Measurements from ENCODE around the gene CCDC201.

DNA sequence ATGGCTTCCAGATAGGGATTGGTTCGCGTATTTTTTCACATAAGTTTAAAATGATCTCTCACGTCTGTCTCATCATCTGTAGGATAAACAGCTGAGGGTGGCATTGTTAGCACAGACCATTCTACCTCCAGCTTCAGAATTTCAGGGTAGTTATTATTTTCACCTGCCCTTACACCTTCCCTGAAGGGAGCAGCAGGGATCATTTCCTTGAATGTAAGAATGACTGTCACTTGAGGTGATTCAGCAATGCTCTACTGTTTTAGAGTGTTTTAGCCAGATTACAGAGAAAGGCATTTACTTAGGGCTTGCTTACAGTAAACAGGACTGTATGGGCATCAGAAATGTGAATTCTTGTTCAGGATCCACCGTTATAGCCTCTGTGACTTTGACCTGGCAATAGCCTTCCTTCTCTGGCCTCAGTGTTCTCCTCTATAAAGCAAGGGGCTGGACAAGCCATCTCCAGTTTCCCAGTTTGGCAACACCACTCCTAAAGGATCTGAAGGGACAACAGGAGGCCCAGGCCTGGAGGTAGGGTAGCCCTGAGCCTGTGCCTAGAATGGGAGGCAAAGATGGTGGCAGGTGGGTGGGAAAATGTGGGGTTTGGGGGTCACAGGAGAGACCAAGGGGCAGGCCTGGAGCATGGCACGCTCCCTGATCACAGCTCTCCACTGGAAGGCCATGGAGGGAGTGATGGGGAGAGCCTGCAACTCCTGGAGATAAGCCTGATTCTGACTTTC is 14.2 kb upstream of the CCDC201 start:
- TF ChIP-seq, protein P1, sequence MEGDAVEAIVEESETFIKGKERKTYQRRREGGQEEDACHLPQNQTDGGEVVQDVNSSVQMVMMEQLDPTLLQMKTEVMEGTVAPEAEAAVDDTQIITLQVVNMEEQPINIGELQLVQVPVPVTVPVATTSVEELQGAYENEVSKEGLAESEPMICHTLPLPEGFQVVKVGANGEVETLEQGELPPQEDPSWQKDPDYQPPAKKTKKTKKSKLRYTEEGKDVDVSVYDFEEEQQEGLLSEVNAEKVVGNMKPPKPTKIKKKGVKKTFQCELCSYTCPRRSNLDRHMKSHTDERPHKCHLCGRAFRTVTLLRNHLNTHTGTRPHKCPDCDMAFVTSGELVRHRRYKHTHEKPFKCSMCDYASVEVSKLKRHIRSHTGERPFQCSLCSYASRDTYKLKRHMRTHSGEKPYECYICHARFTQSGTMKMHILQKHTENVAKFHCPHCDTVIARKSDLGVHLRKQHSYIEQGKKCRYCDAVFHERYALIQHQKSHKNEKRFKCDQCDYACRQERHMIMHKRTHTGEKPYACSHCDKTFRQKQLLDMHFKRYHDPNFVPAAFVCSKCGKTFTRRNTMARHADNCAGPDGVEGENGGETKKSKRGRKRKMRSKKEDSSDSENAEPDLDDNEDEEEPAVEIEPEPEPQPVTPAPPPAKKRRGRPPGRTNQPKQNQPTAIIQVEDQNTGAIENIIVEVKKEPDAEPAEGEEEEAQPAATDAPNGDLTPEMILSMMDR (IDR thresholded peaks at IDR 0.05; ENCODE audit: low read depth, low read length, poor library complexity, severe bottlenecking): no peak
- no peak for TF ChIP-seq EZH2phosphoT487 (IDR thresholded peaks at IDR 0.05; ENCODE audit: borderline replicate concordance, low read length)

Data from DOHH2 (cell line).